GM21825 (cell line): ENCODE measurements around the gene SRPX.

Source experiments
- ATAC-seq: cut with Tn5 transposase; IDR thresholded peaks from one replicate; pipeline ENCODE4 v1.9.1; 2021; ENCODE audit warnings: mild to moderate bottlenecking, moderate library complexity; ENCODE audit not compliant: unreplicated experiment

The SRPX gene

GRCh38 chrX:38214044-38214443 is 6.6 kb downstream of the SRPX start:
- no peak for ATAC-seq

GRCh38 chrX:38211891-38212635 is 8.6 kb downstream of the SRPX start:
- ATAC-seq = no peak

- ATAC-seq = no peak
These were observed 14.1 kb downstream of the SRPX start for GRCh38 chrX:38206542-38206941.

DNA sequence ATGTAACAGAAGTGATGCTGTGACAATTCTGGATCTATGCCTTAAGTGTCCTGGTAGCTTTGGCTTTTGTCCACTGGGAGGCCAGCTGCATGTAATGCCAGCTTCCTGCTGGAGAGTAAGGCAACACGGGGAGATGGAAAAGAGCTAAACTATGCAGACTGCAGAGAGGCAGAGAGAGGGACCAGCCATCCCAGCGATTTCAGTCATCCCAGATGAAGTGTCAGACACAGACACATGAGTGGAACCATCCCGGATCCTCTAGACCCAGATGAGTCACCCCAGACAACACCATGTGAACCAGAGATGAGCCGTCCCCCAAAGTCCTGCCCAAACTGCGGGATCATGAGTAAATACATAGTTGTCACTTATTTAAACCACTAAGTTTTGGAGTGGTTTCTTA is 14.6 kb downstream of the SRPX start:
- ATAC-seq = no peak

DNA sequence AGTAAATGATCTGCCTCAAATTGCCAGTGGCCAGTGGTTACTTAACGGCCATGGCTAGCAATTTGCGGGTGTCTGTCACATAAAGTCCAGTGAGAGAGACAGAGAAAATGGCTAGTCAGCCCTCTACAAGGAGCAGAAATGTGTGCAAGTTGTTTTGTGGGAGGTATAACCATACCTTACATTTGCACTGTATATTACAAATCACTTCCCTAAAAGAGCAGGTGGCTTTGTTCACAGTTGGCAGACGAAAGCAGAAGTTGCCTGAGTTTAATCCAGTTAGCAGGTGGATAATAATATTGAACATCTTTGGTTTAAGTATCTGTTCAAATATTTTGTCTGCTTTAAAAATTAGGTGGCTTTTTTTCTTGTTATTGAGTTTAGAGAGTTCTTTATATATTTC is 15.6 kb downstream of the SRPX start:
- no peak for ATAC-seq

GRCh38 chrX:38192007-38192810 is 28.5 kb downstream of the SRPX start:
- no peak for ATAC-seq

DNA sequence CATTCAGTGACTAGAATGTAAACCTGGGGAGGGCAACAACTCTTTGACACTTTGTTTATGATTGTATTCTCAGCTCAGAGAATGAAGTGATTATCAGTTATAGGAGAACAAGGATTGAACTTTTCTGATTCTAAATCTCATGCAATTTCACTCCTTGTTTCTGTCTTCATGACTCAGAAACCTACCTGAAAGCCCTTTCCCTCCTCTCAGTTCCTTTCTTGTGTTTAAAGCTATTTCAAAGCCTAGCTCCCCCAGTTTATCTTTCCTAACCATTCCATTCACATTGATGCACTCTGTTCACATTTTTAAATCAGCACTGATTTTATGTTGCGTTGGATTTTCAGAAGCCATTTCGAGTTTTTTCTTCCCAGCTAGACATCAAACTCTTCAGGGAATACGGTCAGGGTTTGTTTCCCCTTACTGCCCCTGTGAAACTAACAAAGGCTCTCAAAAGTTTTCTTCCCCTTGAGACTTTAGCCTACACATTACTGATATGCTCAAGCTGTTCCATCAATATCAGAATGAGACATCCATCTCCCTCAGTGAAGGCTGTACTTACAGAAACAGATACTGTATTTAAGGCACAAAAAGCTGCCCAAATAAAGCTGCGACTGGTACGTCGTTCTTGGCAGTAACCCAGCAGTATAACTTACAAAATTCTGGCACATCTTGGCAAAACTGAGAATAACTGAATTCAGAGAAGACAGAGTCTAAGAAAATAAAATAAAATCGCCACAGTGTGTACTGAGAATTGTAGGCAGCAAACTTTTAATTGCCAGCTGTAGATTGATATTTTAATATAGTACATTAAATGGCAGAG is 31.0 kb downstream of the SRPX start:
- ATAC-seq = no peak

- ATAC-seq = no peak
These were observed 37.1 kb downstream of the SRPX start for GRCh38 chrX:38183596-38183995.

DNA sequence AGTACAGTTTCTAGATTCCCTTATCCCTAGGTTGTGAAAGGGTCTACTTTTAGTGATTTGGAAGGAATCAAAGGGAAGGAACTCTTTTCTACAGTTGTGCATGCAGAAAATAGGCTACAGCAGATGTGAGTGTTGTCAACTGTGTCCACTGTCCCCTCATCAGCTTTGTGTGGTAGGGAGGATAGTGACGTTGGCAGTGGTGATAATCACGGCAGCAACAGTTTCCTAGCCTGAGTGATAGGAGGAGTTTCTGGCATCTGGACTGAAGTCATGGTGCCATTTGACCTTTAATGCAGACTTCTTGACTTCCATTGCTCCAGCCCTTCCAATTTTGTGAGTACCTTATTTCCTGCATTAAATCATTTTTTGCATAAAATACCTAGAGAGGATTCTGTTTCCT is 39.3 kb downstream of the SRPX start:
- ATAC-seq = no peak

DNA sequence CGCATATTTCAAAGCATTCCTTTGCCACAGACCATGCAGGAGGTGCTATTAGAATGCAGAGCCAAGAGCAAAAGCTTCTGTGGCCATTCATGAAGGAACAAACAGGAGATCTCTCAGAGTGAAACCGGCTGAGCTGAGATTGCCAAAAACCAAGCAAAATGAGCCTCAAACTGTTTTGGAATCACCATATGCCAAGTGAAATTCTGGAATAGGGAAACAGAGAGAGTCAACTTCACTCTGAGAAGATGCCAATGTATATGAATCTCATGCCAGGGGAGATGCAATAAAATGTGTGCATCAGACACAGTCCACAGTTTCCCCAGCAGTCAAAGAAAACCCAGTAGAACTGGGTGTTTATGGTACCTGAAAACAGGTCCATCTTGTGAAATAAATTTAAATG is 42.3 kb downstream of the SRPX start:
- no peak for ATAC-seq

DNA sequence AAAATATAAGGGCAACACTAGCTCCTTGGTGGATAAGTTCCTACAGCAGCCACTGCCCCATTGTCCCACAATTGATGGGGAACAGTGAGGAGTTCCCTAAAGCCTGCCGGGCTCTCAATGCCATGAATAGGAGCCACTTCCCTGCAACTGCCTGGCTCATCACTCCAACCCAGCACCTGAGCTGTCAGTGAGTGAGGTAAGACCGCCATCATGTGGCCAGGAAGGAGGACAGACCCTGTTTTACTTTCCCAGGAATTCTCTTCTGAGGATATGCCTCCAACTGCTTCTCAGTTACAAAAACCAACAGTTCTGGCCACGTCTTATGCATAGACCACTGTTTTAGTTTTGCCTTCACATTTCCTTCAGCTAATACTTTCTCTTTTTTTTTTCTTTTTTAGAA is 45.5 kb downstream of the SRPX start:
- ATAC-seq = no peak

GRCh38 chrX:38172596-38172995 is 48.1 kb downstream of the SRPX start:
- no peak for ATAC-seq

- ATAC-seq = no peak
These were observed 50.1 kb downstream of the SRPX start for GRCh38 chrX:38170556-38170955.

DNA sequence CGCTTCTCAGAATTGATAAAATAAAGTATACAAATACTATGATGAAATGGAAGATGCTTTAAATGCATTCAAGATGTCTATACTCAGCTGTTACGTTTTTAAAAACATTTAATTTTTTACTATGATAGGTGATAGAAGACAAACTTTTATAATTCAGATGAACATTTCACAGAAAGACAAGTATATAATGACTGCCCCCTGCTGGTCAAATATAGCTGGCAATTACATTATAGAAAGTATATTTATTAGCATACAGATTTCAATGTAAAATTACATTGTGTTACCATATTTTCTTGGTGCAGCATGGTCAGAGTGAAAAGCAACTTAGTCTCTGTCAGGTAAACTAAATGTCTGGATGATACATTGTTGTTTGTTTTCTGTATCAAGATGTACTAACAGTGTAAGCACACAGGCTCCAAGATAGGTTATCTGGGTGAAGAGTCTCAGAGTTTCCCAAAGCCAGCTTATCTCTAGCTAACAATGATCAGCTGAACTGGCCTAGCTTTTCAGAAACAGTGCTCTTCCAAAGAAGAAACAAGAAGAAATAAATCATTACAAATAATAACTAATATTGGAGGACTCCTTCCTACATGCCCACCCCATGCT is 54.1 kb downstream of the SRPX start:
- no peak for ATAC-seq

- no peak for ATAC-seq
These were observed 55.6 kb downstream of the SRPX start for GRCh38 chrX:38165023-38165422.

DNA sequence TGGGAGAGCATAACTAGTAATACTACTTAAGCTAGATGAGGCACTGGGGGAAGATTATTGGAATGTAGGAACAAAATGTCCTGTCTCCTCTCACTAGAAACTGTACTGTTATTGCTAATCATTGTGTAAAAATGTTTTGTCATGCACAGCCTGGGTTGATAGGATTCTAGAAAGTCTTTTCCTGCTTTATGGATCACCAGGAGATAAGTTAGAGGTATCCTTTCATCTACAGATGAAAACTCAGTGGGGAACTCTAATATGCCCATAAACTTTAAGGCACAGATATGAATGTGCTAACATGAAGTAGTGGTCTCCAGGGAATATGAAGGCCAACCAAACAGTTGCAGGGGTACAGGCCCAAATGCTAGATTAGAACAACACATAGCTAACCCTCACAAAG is 57.5 kb downstream of the SRPX start:
- no peak for ATAC-seq

- ATAC-seq = no peak
These were observed 63.8 kb downstream of the SRPX start for GRCh38 chrX:38156838-38157237.

DNA sequence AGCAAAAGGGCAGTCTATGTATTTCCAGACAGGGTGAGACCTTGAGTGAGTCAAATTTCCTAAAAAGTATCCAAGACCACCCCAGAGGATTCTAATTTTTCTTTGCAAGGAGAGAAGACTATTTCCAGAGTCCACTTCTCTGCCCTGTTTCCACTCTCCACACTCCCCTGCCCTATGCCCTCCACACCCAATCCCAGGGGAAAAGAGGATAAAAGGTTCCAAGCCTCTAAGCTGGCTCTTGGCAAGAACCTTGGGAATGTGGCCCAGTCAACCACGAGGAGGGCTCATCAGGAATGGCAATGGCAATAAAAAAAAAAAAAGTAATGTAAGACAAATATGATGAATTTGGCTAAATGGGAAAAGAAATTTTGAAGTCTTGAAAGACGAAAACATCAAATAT is 65.9 kb downstream of the SRPX start:
- ATAC-seq = no peak

DNA sequence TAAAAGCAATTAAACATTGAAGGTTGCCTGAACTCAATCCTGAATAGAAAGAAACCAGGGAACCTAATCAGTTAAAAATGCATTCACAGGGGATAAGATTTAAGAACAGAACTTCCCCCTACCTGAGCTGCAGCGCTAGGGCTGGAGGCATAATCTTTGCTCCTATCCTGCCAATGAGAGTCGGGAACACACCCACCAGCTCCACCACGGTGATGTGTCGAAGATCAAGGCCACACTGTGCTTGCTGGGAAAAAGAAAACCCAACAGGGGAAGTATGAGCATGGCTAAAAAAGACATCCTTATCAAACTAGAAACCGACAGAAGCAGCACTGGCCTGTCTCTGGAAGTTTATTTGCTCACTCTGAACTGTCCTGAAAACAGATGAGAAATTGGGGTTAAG is 66.3 kb downstream of the SRPX start:
- ATAC-seq = no peak

DNA sequence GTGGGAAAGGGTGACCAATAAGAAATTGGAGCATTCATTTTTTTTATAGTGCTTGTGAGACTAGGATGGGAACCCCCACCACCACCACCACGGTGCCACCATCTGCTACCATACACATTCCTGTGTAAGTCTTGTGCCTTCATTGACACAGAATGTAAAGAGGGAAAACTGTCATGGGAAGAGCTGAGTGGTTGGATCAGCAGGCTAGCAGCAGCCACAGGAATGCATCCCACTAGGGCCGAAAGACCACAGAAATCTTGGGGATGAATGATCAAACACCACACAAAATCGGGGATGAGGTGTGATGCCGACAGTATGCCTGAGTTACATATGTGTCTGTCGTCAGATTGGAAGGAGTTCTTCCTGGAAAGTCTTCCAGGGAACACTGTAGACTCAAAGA is 69.2 kb downstream of the SRPX start:
- ATAC-seq = no peak

GRCh38 chrX:38150993-38151392 is 69.7 kb downstream of the SRPX start:
- no peak for ATAC-seq
